Measurements from ENCODE around the gene CD38. TPM values are rescaled to one million over a fixed set of nuclear protein-coding genes. Genes with fewer than 3 reads are reported as not detected.

The CD38 gene
- total RNA-seq, 3 donors from 2014 or later = 2.0 to 47.2 (median 2.6) TPM

GRCh38 chr4:15781427-15782095 lies 3.4 kb downstream of the CD38 start:
- TF ChIP-seq POLR2AphosphoS5 (IDR thresholded peaks at IDR 0.05) (no peak), POLR2A (IDR thresholded peaks at IDR 0.05) (no peak)
- H3K4me1 ChIP-seq = peaks cover 0 to 9% of the 10 kb centered on the region in 2 donors
- no peak overlapping the region for H3K27ac ChIP-seq
- no peaks in the 10 kb centered on the region for H3K9me3 ChIP-seq
- no peak overlapping the region for H3K4me3 ChIP-seq
- H3K27me3 ChIP-seq = peaks cover 0 to 7% of the 10 kb centered on the region in 2 donors
- H3K36me3 ChIP-seq = no peaks in the 10 kb centered on the region
- DNase-seq (ENCODE audit: low spot score in 2 of 2) = no peak
- intact Hi-C loops (cut with DNase I; ENCODE audit: low total_unique reads) = no loop called here

- no peak for DNase-seq (ENCODE audit: low spot score in 2 of 2)
- Histone ChIP-seq H3K27ac (no peak overlapping the region), H3K4me3 (no peak overlapping the region), H3K36me3 (no peaks in the 10 kb centered on the region), H3K4me1 (peaks cover 0 to 9% of the 10 kb centered on the region in 2 donors), H3K9me3 (no peaks in the 10 kb centered on the region), H3K27me3 (peaks cover 0 to 7% of the 10 kb centered on the region in 2 donors)
- intact Hi-C loops (cut with DNase I; ENCODE audit: low total_unique reads) = no loop called here
- TF ChIP-seq CTCF (IDR thresholded peaks at IDR 0.05) = no peak
- no peak for TF ChIP-seq POLR2A (IDR thresholded peaks at IDR 0.05)
- no peak for TF ChIP-seq POLR2AphosphoS5 (IDR thresholded peaks at IDR 0.05)
These were observed 5.5 kb downstream of the CD38 start for GRCh38 chr4:15783676-15784075.

GRCh38 chr4:15784959-15785634 lies 7.0 kb downstream of the CD38 start:
- no peak overlapping the region for H3K4me3 ChIP-seq
- DNase-seq (ENCODE audit: low spot score in 2 of 2) = no peak
- no peaks in the 10 kb centered on the region for H3K9me3 ChIP-seq
- H3K36me3 ChIP-seq = no peaks in the 10 kb centered on the region
- no peak overlapping the region for H3K27ac ChIP-seq
- H3K27me3 ChIP-seq = peaks cover 0 to 7% of the 10 kb centered on the region in 2 donors
- intact Hi-C loops (cut with DNase I; ENCODE audit: low total_unique reads) = no loop called here
- no peaks in the 10 kb centered on the region for H3K4me1 ChIP-seq
- TF ChIP-seq POLR2A (IDR thresholded peaks at IDR 0.05) (no peak), POLR2AphosphoS5 (IDR thresholded peaks at IDR 0.05) (no peak), CTCF (IDR thresholded peaks at IDR 0.05) (no peak)

GRCh38 chr4:15786743-15787142 lies 8.6 kb downstream of the CD38 start:
- intact Hi-C loops (cut with DNase I; ENCODE audit: low total_unique reads) = no loop called here
- Histone ChIP-seq H3K4me1 (no peaks in the 10 kb centered on the region), H3K4me3 (no peak overlapping the region), H3K27me3 (peaks cover 0 to 7% of the 10 kb centered on the region in 2 donors), H3K9me3 (no peaks in the 10 kb centered on the region), H3K36me3 (no peaks in the 10 kb centered on the region), H3K27ac (no peak overlapping the region)
- TF ChIP-seq CTCF (IDR thresholded peaks at IDR 0.05) (no peak), POLR2A (IDR thresholded peaks at IDR 0.05) (no peak), POLR2AphosphoS5 (IDR thresholded peaks at IDR 0.05) (no peak)
- no peak for DNase-seq (ENCODE audit: low spot score in 2 of 2)

- TF ChIP-seq POLR2AphosphoS5 (IDR thresholded peaks at IDR 0.05) (no peak), POLR2A (IDR thresholded peaks at IDR 0.05) (no peak), CTCF (IDR thresholded peaks at IDR 0.05) (no peak)
- H3K36me3 ChIP-seq = no peaks in the 10 kb centered on the region
- H3K27ac ChIP-seq = no peak overlapping the region
- no peaks in the 10 kb centered on the region for H3K4me1 ChIP-seq
- H3K4me3 ChIP-seq = no peak overlapping the region
- no peaks in the 10 kb centered on the region for H3K27me3 ChIP-seq
- DNase-seq (ENCODE audit: low spot score in 2 of 2) = no peak
- intact Hi-C loops (cut with DNase I; ENCODE audit: low total_unique reads) = no loop called here
- H3K9me3 ChIP-seq = no peaks in the 10 kb centered on the region
These were observed 14.8 kb downstream of the CD38 start for GRCh38 chr4:15792974-15793373.
